K562 (cell line): ENCODE measurements around the gene GSTM2. TPM values are rescaled to one million over a fixed set of nuclear protein-coding genes. Genes with fewer than 3 reads are reported as not detected.

ENCODE experiments used
- EZH2 ChIP-seq: IDR thresholded peaks from 2 replicates; pipeline ENCODE4 v1.6.1; 2012; ENCODE audit warnings: low read depth, mild to moderate bottlenecking, inconsistent platforms, low read length, borderline replicate concordance
- FOXK2 ChIP-seq, 2 experiments: fragments of 450-650 bp; IDR thresholded peaks in 1 of 2; conservative IDR thresholded peaks in 1 of 2; 2 replicates each; pipeline ENCODE4 v1.6.1; 2016; ENCODE audit warnings: low read depth in 2 of 2, mild to moderate bottlenecking in 1 of 2
- GABPA ChIP-seq: fragments of 200-800 bp; sonication (Bioruptor generic); conservative IDR thresholded peaks from 2 replicates; pipeline ENCODE4 v1.6.1; 2016; ENCODE audit warnings: low read depth, missing genetic modification characterization, missing compliant biosample characterization
- HDAC1 ChIP-seq, 2 experiments: fragments of 450-650 bp; IDR thresholded peaks; 2 replicates each; pipeline ENCODE4 v1.6.1; 2016 to 2017; ENCODE audit warnings: inconsistent platforms in 1 of 2, mild to moderate bottlenecking in 1 of 2, moderate library complexity in 1 of 2
- HDAC8 ChIP-seq: fragments of 450-650 bp; IDR thresholded peaks from 2 replicates; pipeline ENCODE4 v1.6.1; 2016; ENCODE audit warnings: mild to moderate bottlenecking, missing genetic modification characterization, moderate library complexity, missing compliant biosample characterization
- HNRNPH1 ChIP-seq: fragments of 200-400 bp; formaldehyde crosslinking; optimal IDR thresholded peaks from 2 replicates; pipeline ENCODE3; 2017; ENCODE audit warnings: low read depth, mild to moderate bottlenecking, low read length, moderate library complexity
- MAZ ChIP-seq, 2 experiments: fragments of 450-650 bp in 1 of 2; sonication (generic) in 1 of 2; formaldehyde crosslinking; IDR thresholded peaks in 1 of 2; conservative IDR thresholded peaks in 1 of 2; 2 replicates each; pipeline versions ENCODE4 v1.4.0 to v1.5.0; 2020; ENCODE audit warnings: mild to moderate bottlenecking in 1 of 2, missing genetic modification reagents in 1 of 2
- PHB ChIP-seq: fragments of 250-450 bp; sonication (Bioruptor Pico); IDR thresholded peaks from 2 replicates; pipeline ENCODE4 v1.5.0; 2021
- RHOXF2B ChIP-seq: fragments of 250-450 bp; sonication (Bioruptor Pico); conservative IDR thresholded peaks from 2 replicates; pipeline ENCODE4 v1.5.1; 2021
- TAF9B ChIP-seq: fragments of 450-650 bp; IDR thresholded peaks from 2 replicates; pipeline ENCODE4 v1.6.1; 2018; ENCODE audit warnings: mild to moderate bottlenecking; ENCODE audit not compliant: partially characterized antibody
- TOE1 ChIP-seq, 2 experiments: fragments of 450-650 bp in 1 of 2; sonication (generic) in 1 of 2; formaldehyde crosslinking in 1 of 2; IDR thresholded peaks; 2 replicates each; pipeline versions ENCODE4 v1.7.1 to v1.8.0; 2016 to 2022; ENCODE audit warnings: borderline replicate concordance in 2 of 2, mild to moderate bottlenecking in 2 of 2, antibody characterized with exemption in 1 of 2, inconsistent platforms in 1 of 2, low read depth in 1 of 2, missing genetic modification reagents in 1 of 2, moderate library complexity in 1 of 2
- ZNF197 ChIP-seq: fragments of 200-800 bp; sonication (Bioruptor generic); IDR thresholded peaks from 2 replicates; pipeline ENCODE4 v1.6.1; 2016; ENCODE audit warnings: low read depth, missing genetic modification characterization, missing compliant biosample characterization
- polyA plus RNA-seq, 8 experiments: library from polyadenylated mRNA; depleted of rRNA in 4 of 8; stranded (reverse) in 5 of 8; unstranded in 3 of 8; fragments of >200 nt; fragmentation: Nextera tagmentation in 2 of 8; fragmentation: Illumina TruSeq in 1 of 8; extraction: Ambion mirVana in 2 of 8; extraction: Trizol in 1 of 8; gene quantifications; 2 replicates each; pipeline versions ENCODE4 v1.2.1 to v1.2.3, GENCODE V29; 2011 to 2014; ENCODE audit warnings: inconsistent platforms in 1 of 8, missing spikeins in 1 of 8
- total RNA-seq, 7 experiments: library from RNA; depleted of rRNA in 6 of 7; stranded (reverse); fragments of >200 nt in 6 of 7; fragmentation: Illumina TruSeq in 2 of 7; extraction: Trizol in 2 of 7; gene quantifications; 2 replicates each; pipeline versions ENCODE4 v1.2.1 to v1.2.3, GENCODE V29; 2011 to 2021; ENCODE audit warnings: low replicate concordance in 1 of 7
- TF ChIP-seq, protein P1 (sequence below): sonication (generic); formaldehyde crosslinking; IDR thresholded peaks from 2 replicates; pipeline ENCODE4 v1.8.1; 2022; ENCODE audit warnings: missing genetic modification reagents
- TF ChIP-seq, protein P2 (sequence below), 3 experiments: IDR thresholded peaks in 2 of 3; conservative IDR thresholded peaks in 1 of 3; 2 replicates each; pipeline ENCODE4 v1.5.1; 2011 to 2012; ENCODE audit warnings: low read length in 3 of 3, mild to moderate bottlenecking in 3 of 3, control low read depth in 2 of 3, improper control_type of control experiment in 1 of 3, inconsistent platforms in 1 of 3, low read depth in 1 of 3, mixed read lengths in 1 of 3, moderate library complexity in 1 of 3; ENCODE audit not compliant: insufficient read depth in 2 of 3
- TF ChIP-seq, protein P3 (sequence below): conservative IDR thresholded peaks from 2 replicates; pipeline ENCODE4 v1.6.1; 2011; ENCODE audit warnings: low read depth, mild to moderate bottlenecking, low read length; ENCODE audit not compliant: control insufficient read depth
- TF ChIP-seq, protein P4 (sequence below), 2 experiments: fragments of 450-650 bp in 1 of 2; sonication (generic) in 1 of 2; formaldehyde crosslinking in 1 of 2; IDR thresholded peaks in 1 of 2; conservative IDR thresholded peaks in 1 of 2; 2 replicates each; pipeline versions ENCODE4 v1.6.1 to v1.8.1; 2016 to 2023; ENCODE audit warnings: mild to moderate bottlenecking in 2 of 2, moderate library complexity in 2 of 2, inconsistent platforms in 1 of 2, missing genetic modification reagents in 1 of 2
- TF ChIP-seq, protein P5 (sequence below): fragments of 250-450 bp; sonication (Bioruptor Pico); IDR thresholded peaks from 2 replicates; pipeline ENCODE4 v1.6.1; 2021; ENCODE audit warnings: mild to moderate bottlenecking

GSTM2 gene
- total and polyA plus RNA-seq, 9 of the 15 experiments (the other 6 are each of a cell fraction or from before 2014, with no cell fraction given) = 1.6 to 15.1 (median 6.8) TPM

DNA sequence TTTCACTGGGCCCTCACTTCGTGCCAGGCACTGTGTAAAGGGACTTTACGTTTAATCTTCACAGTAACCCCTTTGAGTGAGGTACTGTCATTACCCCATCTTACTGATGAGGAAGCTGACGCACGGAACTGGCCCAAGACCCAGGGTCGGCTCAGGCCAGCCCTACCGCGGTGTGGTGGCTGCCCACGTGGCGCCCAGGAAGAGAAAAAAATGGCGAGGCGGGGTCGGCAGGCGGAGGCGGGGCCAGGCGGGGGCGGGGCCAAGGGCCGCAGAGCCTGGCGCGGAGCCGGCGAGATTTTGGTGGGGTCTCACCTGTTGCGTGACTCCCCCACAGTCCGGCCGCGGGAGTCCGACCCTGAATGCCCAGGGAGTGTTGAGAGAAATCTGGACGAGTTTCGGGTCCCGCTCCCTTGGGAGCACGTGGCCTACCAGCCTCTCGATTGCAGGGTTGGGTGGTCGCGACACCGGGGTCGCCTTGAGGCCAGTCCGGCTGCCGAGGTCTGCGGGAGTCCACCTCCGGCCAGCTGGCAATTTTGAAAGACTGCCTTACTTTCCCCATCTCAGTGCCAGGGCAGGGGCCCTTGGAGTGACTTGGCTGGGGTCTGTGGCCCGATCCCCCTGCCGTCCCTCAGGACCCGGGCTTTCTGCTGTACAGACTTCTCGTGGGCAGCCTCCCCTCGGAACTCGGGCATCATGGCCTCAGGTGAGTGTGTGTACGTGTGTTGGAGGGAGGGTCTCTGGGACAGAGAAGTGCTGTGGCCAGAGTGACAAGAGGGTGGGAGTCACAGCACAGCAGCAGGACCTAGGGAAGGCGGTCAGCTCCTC lies 48.1 kb upstream of the GSTM2 start, which contains the start of the genes AMPD2 and GNAT2 (continued):
- TF ChIP-seq MAZ (CRISPR knock-in tag; conservative IDR thresholded peaks at IDR 0.05 in 1 of 2, IDR thresholded peaks at IDR 0.05 in 1 of 2) (peak in 1 of 2 experiments; percentile 82; a peak in 2 of 4 replicates), PHB (CRISPR knock-in tag) (0 out of 2 replicates have a peak, but pooled peaks have one; percentile 22), HDAC8 (tag) (0 out of 2 replicates have a peak, but pooled peaks have one; percentile 5), ZNF197 (CRISPR knock-in tag) (no peak), EZH2 (no peak), TAF9B (peak; percentile 52), RHOXF2B (CRISPR knock-in tag) (no peak), HNRNPH1 (no peak), GABPA (peak; percentile 65), HDAC1 (IDR thresholded peaks at IDR 0.05) (peak; percentile 11 to 97; a peak in 3 of 4 replicates), TOE1 (IDR thresholded peaks at IDR 0.05; ENCODE audit: borderline replicate concordance) (peak; percentile 36; the same call in 1 of the 2 replicates), TOE1 (CRISPR knock-in tag; IDR thresholded peaks at IDR 0.05; ENCODE audit: borderline replicate concordance, low read depth) (no peak), FOXK2 (conservative IDR thresholded peaks at IDR 0.05 in 1 of 2, IDR thresholded peaks at IDR 0.05 in 1 of 2; ENCODE audit: low read depth in 2 of 2) (peak; percentile 81 to 88)
- TF ChIP-seq, protein P1, sequence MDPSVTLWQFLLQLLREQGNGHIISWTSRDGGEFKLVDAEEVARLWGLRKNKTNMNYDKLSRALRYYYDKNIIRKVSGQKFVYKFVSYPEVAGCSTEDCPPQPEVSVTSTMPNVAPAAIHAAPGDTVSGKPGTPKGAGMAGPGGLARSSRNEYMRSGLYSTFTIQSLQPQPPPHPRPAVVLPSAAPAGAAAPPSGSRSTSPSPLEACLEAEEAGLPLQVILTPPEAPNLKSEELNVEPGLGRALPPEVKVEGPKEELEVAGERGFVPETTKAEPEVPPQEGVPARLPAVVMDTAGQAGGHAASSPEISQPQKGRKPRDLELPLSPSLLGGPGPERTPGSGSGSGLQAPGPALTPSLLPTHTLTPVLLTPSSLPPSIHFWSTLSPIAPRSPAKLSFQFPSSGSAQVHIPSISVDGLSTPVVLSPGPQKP (CRISPR knock-in tag) = no peak
- TF ChIP-seq, protein P2, sequence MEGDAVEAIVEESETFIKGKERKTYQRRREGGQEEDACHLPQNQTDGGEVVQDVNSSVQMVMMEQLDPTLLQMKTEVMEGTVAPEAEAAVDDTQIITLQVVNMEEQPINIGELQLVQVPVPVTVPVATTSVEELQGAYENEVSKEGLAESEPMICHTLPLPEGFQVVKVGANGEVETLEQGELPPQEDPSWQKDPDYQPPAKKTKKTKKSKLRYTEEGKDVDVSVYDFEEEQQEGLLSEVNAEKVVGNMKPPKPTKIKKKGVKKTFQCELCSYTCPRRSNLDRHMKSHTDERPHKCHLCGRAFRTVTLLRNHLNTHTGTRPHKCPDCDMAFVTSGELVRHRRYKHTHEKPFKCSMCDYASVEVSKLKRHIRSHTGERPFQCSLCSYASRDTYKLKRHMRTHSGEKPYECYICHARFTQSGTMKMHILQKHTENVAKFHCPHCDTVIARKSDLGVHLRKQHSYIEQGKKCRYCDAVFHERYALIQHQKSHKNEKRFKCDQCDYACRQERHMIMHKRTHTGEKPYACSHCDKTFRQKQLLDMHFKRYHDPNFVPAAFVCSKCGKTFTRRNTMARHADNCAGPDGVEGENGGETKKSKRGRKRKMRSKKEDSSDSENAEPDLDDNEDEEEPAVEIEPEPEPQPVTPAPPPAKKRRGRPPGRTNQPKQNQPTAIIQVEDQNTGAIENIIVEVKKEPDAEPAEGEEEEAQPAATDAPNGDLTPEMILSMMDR (IDR thresholded peaks at IDR 0.05 in 2 of 3, conservative IDR thresholded peaks at IDR 0.05 in 1 of 3; ENCODE audit: insufficient read depth in 2 of 3, low read depth in 1 of 3, low read length in 3 of 3) = no peak
- TF ChIP-seq, protein P3, sequence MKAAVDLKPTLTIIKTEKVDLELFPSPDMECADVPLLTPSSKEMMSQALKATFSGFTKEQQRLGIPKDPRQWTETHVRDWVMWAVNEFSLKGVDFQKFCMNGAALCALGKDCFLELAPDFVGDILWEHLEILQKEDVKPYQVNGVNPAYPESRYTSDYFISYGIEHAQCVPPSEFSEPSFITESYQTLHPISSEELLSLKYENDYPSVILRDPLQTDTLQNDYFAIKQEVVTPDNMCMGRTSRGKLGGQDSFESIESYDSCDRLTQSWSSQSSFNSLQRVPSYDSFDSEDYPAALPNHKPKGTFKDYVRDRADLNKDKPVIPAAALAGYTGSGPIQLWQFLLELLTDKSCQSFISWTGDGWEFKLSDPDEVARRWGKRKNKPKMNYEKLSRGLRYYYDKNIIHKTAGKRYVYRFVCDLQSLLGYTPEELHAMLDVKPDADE = peak; percentile 59; the same call in 1 of the 2 replicates
- TF ChIP-seq, protein P4, sequence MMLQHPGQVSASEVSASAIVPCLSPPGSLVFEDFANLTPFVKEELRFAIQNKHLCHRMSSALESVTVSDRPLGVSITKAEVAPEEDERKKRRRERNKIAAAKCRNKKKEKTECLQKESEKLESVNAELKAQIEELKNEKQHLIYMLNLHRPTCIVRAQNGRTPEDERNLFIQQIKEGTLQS (IDR thresholded peaks at IDR 0.05) = peak; percentile 37
- TF ChIP-seq, protein P4 (CRISPR knock-in tag; conservative IDR thresholded peaks at IDR 0.05) = peak; percentile 57; the same call in 1 of the 2 replicates
- TF ChIP-seq, protein P5, sequence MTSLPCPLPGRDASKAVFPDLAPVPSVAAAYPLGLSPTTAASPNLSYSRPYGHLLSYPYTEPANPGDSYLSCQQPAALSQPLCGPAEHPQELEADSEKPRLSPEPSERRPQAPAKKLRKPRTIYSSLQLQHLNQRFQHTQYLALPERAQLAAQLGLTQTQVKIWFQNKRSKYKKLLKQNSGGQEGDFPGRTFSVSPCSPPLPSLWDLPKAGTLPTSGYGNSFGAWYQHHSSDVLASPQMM (CRISPR knock-in tag) = no peak
